ENCODE measurements around the gene RNF14.

RNF14 gene

DNA sequence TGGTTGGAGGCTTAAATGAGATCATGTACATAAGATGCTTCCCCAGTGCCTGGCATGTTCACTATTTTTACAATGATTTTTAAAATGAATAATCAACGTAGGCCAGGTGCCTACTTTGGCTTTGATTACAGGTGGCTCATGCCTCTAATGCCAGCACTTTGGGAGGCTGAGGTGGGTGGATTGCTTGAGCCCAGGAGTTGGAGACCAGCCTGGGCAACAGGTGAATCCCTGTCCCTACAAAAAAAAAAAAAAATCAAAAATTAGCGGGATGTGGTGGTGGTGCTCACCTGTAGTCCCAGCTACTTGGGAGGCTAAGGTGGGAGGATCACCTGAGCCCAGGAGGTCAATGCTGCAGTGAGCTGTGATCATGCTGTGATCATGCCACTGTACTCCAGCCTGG, 20.1 kb upstream of the RNF14 start:
- DNase-seq (ENCODE audit: low spot score), result no peak

DNA sequence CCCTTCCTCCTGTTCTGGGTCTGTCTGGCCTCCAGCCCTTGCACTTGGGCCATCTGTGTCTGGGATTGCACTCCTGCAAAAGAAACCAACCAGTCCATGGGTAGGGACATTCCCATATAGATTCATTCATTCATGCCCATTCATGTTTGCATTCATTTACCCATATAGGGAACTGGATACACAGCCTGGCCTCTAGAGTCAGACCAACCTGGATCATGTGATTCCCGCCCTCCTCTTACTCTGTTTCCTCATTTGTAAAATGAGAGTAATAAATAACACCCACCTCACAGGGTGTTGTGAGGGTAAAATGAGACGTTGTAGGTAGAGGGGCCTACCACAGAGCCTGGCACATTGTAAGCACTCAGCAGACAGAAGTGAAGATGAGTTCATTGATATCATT, 19.4 kb upstream of the RNF14 start:
- no peak for DNase-seq (ENCODE audit: low spot score)

DNA sequence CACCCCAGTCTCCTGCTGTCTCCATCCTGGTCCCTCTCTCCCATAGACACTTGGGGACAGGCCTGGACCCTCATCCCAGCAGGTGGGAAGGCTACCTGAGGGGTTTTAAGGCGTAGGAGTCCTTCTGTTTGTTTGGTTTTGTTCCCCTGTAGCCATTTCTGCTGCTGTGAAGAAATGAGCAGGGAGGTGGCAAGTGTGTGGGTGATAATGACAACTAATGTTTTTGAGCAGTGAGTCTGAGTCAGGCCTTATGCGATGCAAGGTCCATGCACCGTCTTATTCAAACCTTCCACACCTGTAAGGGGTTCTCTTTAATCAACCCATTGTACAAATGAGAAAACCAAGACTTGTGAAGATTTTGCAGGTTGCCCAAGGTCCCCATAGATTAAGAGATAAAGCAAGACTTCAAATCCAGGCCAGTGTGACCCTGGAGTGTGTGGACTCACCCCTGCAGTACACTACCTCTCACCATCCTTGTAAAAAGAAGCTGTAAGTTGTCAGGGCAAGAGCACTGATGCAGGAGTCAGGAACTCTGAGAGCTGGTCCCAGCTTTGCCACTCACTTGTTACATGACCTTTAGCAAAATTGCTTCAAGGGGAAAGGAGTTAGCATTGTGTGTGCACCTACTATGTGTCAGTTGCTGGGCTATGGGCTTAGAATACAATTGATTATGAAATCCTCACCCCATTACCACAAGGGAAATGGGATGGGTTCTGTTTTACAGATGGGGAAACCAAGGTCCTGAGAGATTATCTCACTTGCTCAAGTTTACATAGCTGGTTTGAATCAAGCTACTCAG, 18.5 kb upstream of the RNF14 start:
- DNase-seq (ENCODE audit: low spot score), result no peak

DNA sequence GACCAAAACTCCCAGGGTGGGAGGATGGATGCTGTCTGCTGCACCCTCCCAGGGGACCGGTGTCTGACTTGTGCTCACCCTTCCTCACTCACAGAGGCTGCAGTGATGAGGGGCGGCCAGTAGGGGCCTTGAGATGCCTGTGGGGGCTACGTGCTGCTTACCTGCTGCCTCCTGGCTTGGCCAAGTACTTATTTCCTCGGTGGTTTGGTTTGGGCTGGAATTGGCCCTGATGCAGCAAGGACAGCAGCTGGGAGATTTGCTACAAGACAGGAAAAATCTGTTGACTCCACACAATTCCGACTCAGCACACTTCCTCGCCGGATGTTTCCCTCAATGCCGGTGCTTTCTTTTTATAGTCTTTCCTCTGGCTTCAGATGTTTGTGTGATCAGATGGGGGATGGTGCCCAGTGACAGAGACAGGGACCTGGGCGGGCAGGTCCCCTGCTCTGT, 17.5 kb upstream of the RNF14 start:
- DNase-seq (ENCODE audit: low spot score), result peak; percentile 86

DNA sequence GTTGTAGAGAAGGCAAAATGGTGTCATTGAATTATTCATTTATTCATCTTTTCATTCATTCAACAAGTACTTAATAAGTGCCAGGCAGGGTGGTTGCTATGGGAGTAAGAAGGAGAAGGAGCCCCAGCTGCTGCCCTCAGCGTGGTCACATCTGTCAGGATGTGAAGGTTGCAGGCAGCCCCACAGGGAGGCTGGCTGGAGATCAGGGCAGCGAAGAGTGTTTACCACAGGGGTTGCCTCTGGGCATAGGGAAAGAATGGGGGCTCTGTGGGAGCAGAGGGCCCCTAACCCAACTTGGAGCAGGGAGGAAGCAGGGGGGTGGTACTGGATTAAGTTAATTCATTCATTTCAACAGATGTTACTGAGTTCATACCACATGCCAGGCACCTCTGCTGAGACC, 16.9 kb upstream of the RNF14 start:
- no peak for DNase-seq (ENCODE audit: low spot score)

DNA sequence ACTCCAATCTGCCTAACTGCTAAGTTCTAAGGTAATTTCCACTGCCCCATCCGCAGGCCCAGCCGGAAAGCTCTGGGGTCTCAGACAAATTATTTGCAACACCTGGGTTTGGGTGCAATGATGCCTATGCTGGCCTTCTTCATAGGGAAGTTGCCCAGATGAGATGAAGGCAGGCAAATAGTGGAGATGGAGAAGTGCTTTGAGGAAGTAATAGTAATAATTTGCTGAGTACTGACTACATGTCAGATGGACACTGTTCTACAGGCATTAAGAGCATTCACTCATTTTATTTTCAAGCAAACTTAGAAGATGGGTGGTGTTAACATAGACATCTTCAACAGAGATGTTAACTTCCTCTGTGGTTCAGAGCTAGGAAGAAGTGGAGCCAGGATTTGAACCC, 14.7 kb upstream of the RNF14 start:
- DNase-seq (ENCODE audit: low spot score), result no peak

DNA sequence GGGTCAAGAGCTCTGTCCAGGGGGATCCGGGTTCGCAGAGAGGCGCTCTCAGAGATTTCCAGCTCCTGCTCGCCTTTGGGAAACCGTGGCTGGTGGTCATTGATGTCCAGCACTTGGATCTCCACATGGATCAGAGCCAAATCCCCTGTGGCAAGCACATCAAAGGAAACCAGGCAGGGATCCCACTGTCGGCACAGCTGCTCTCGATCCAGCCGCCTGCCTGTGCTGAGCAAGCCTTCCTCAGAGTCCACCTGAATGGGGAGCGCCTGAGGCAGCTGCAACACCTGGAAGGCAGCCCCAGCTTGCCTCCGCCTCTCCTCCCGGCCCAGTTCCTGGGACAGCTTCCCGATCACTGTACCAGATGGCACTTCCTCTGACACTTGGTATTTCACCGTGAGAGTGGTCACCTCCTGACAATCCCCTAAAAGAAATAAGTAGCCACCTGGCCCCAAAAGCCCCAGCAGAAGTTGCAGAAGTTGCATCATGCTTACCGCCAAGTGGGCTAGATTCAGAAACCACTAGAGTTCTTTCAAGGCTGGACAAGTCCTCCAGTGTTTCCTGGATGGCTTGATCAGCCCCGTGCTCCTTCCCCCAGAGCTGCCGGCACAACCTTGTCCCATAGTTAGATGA, 11.4 kb upstream of the RNF14 start:
- DNase-seq (ENCODE audit: low spot score), result no peak

DNA sequence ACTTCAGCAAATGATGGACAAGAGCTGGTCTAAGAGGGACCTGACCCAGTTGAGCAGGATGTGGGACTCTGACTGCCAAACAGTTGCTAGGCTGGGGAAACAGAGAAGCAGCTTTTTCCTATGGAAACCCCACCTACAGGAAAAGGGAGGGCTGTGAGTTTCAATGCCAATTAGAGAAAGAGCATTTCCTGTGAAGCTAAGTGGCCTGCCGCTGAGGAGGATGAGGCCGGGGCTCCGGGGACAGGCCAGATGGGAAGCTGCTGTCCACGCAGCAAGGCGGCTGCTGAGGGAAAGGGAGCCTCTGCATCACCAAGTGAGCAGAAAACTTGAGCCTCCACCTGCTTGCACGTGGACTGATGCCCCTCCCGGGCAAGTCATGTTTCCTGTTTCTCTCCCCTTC, 10.8 kb upstream of the RNF14 start, which contains the start of gene PCDH12:
TSS of gene PCDH12 (minus strand) at position 90 of the 400 bp plus-strand sequence. CDS start 351 bp downstream, outside the sequence.
- no peak for DNase-seq (ENCODE audit: low spot score)

DNA sequence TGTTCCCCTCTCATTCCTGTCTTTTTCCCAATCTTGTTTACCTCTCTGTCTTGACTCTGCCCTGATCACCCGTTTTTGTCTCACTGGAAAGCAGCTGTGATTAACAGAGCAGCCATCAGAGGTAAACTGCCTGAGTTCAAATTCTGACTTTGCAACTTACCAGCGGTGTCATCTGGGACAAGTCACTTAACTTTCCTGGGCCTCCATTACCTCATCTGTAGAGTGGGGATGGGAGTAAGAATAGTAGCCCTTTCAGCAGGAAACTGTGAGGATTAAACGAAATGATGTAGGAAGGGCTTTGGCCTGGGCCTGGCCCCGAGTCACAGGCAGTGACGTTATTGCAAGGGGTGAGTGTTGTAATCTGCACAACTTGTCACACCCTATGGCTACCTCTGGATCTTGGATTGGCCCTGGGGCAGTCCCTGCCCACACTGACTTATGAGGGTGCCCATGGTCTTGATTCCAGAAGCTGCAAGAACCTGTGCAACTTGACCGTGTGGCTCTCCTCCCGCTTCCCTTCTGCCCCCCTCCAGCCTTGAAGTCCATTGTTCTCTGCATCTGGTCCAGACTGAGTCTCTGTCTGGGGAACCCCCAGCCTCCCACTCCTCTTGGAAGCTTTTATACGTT, 10.2 kb upstream of the RNF14 start:
- DNase-seq (ENCODE audit: low spot score), result no peak

DNA sequence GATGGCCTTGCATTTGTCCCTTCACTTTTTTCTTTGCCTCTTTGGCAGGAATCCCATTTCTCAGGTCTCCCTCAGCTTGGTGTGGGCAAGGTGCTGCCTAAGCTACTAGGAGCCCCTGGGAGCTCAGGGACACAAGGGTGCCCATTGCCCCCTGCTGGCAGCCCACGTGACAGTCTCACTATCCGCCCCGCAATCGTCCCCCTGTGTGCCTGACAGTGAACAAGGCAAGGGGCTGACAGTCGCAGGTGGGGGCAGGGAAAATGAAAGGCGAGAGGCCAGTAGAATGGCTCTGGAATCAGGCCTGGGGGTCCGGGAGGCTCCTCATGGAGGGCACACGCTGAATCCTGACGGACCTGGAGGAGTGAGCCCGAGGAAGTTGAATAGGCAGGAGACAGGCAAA, 8.9 kb upstream of the RNF14 start:
- DNase-seq (ENCODE audit: low spot score), result peak; percentile 37

DNA sequence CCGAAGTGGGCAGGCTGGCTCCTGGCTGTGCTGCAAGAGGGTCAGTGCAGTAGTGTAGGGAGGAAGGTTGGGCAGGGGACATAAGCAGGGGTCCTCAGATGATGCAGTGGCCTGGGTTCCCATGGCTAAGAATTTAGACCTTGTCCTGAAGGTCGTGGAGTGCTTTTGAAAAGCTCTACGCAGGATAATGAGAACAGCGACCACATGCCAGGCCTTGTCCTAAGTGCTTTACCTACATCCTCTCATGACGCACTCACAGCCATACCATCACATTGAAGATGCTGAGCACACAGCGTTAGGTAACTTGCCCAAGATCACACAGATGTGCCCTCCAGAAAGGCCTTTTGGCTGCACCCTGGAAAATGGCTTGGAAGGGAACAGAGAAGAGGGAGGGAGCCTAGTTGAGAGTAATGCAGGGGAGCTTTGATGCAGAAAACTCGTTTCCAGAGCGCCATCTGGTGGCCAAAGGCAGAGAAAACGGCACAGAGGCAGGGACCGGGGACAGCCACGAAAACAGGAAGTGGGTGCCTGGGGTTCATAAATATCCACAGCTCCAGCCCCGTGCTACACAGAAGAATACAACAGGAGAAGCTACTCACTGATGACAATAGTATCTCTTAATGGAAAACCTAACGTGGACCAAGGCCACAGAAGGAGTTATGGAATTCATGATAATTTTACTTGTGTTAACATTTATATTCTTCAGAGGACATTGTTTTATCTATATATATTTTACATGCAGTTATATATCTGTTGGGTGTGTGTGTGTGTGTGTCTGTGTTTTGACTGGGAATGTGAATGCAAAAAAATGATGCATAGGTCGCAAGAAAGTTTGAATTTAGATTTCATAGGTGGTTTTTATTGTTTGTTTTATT, 8.2 kb upstream of the RNF14 start:
- DNase-seq (ENCODE audit: low spot score), result peak; percentile 85

DNA sequence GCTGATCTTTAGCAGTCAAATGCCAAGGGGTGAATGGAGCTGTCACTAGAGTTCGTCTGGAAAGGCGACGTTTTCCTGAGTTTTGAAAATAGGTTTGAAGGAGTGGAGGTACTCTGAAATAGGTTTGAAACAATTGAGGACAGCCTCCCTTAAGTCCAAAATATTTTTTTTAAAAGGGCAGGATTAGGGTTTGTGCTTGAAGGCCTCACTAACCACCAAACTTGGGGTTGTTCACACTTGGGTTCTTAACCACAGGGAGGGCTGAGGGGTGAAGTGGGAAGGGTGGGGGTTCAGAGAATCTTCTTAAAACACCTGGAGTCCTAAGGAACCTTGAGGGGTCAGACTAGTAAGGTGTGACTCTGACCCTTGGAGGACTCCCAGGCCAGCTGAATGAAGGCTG, 7.4 kb upstream of the RNF14 start:
- no peak for DNase-seq (ENCODE audit: low spot score)

DNA sequence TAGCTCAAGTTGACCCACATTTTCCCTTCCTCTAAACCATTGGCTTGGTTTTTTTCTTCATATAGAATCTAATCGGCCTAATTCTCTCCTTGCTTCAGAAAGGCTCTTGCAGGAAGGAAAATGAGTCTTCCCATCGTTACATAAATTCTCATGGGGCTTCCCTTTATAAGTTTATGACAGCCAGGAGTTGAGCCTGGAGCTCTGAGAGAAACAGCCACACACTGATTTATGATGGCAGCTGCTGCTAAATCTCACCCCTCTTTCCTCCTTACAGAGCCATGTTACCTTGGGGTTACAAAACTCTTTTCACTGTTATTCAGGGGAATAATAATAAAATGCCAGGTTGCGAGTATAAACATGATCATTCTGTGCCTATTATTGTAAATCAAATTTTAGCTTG, 5.2 kb upstream of the RNF14 start:
- DNase-seq (ENCODE audit: low spot score), result no peak

DNA sequence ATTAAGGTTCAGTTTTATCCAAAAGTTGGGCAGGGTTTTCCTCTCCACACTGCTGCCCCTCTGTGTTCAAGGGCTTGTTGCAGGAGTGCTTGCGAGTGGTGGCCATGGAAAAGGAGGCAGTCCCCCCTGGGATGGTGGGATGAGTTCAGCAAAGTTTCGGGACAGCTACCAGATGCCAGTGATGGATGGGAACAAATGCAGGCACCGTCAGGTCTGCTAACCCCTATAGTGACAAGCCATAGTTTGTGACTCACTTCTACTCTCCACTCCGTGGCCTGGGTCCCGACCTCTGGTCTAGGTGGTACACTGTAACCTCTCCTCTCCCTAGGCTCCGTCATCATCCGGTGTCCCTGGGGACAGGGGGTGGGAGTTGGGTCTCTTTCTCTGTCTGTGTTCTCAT, 3.8 kb upstream of the RNF14 start:
- DNase-seq (ENCODE audit: low spot score), result no peak

DNA sequence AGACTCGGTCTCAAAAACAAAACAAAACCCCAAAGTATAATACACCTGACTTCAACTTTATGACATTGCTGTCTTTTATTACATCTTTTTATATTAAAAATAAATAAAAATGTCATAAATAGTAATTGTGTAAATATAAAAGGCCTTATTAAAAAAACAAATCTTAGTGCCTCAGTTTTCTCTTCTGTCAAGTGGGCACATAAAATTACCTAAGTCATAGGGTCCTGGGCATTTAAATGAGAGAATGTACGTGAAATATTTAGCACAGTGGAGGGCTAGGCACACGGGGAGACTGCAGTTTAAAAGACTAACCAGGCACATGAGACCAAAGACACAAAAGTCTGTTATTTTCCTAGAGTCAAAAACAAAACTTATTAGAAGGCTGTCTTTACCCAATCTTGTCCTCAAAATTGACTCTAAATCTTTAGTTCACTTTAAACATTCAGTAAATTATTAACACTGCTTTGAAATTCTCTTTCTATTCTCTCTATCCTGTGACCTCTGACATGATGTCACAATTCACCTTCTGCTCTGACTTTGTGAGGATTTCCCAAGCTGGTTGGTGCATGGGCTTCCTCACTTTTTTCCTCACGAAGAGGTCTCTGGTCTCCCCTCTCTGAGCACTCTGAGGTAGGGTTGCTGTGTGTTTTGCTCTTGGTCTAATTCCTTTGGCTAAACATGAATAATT, 2.5 kb upstream of the RNF14 start:
- no peak for DNase-seq (ENCODE audit: low spot score)

DNA sequence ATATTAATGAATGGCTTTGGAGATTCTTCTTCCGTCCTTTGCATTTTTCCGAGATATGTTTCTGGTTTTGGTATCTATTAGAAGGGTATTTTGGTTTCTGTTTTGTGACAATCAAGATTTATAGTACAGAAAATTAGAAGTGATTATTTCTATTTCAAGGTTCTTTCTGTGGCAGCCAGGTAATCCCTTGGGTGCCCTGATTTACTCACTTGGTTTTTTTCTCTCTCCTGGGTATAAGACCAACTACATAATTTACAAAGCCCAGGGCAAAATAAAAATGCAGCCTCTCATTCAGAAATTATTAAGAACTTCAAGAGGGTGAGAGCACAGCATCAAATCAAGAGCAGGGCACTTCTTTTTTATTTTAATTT, 2.0 kb upstream of the RNF14 start:
- no peak for DNase-seq (ENCODE audit: low spot score)

DNA sequence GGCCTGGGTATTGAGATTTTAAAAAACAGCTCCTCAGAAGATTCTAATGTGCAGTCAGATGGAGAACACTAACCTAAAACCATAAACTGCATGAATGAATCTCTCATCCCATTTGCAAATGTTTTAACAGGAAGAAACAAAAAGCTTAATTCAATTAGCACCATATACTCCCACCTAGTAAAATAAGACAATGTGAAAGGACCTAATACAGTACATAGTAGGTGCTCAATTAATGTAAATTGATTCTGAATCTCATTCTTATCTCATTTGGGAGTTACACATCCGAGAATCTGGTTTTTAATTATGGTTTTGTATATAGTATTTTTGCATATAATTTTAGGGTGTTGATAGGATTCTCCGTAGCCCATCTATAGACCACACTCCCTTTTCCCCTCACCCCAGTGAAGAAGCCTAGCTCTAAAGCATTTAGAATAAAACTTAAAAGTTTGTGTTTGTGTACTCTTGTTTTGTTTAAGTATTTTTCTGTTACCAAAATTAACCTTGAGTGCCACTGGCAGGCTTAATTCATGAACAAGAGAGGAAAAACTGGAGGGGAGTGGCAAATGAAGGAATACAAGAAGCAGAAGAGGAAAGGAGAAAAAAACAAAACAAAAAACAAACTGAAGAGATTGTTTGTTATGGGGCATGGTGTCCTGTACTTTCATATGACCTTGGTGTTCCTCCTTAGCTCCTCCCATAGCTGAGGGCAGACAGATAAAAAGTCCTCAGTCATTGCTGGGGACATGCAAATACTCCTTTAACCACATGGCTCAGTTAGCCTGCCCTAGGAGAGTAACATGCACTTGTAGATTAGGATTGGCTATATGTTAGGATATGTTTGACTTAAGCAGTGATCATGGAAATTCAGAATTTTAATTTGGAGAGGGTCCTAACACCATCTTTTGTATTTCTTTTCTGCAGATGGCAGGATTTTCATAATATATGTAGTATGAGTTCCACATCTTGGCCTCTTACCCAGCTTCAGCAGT, 1.2 kb downstream of the RNF14 start:
- no peak for DNase-seq (ENCODE audit: low spot score)

DNA sequence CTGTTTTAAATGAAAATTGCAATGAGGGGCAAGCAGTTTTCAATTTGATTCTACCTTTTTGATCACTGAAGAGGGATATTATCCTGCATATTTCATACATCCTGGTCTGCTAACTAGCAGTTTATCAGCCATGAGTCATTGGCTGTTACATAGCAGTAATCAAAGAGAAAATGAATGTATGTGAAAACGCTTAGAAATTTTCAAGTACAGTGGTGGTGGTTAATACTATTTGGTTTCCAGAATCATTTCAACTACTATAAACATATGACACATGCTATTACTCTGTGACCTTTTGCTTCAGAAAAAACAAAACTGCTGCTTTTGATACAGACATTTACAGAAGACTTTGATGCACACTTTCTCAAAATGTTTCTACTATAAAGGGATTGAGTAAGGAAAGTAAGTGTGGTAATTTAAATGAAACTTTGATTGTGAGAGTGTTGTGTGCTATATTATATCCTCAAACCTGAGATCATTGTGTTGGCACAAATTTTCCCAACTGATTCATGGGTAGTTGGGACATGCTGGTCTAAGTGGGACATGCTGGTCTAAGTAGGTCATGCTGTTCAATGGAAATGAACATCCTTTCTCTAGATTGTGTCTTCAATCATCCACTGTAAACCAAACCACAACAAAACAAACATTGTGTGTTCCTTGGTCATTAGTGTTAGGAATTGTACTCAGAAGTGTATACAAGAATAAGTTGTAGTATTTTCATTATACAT, 5.1 kb downstream of the RNF14 start:
- no peak for DNase-seq (ENCODE audit: low spot score)

DNA sequence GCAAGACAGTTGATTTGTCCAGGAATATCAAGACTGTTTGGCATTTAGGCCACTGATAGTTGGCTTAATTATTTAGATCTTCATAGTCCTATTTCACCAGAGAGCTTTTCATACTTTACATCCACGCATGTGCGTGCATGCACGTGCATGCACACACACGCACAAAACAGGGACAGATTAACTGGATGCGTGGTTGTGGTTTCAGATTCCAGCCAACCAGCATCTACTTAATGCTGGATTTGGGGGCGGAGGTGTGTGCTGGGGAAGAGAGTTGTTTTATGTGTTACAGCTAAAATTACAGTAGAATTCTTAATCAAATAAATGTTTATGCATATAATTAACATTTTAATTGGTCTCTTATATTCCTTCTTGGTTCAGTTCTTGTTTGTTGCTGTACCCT, 7.3 kb downstream of the RNF14 start:
- no peak for DNase-seq (ENCODE audit: low spot score)

DNA sequence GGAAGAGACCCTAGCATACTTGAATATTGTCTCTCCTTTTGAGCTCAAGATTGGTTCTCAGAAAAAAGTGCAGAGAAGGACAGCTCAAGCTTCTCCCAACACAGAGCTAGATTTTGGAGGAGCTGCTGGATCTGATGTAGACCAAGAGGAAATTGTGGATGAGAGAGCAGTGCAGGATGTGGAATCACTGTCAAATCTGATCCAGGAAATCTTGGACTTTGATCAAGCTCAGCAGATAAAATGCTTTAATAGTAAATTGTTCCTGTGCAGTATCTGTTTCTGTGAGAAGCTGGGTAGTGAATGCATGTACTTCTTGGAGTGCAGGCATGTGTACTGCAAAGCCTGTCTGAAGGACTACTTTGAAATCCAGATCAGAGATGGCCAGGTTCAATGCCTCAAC, 9.5 kb downstream of the RNF14 start:
- DNase-seq (ENCODE audit: low spot score), result no peak

Data from iPS-NIHi11 (cell line).